GM18511 (cell line): Measurements from ENCODE around the gene ZNG1F.
"Not testable (repeated sequence)": the region's sequence is repeated elsewhere in the genome, so short reads cannot be mapped to it uniquely, and the experiment has no call there.

Experiments
- ATAC-seq: cut with Tn5 transposase; IDR thresholded peaks from one replicate; pipeline ENCODE4 v1.9.1; 2021; ENCODE audit warnings: mild to moderate bottlenecking, moderate library complexity; ENCODE audit not compliant: unreplicated experiment

The ZNG1F gene

GRCh38 chr9:41189217-41189616 is at the start of gene ZNG1F:
ZNG1F (minus strand) TSS chr9:41189317; CDS start chr9:41189258, 59 bp downstream.
- ATAC-seq = not testable (repeated sequence)

DNA sequence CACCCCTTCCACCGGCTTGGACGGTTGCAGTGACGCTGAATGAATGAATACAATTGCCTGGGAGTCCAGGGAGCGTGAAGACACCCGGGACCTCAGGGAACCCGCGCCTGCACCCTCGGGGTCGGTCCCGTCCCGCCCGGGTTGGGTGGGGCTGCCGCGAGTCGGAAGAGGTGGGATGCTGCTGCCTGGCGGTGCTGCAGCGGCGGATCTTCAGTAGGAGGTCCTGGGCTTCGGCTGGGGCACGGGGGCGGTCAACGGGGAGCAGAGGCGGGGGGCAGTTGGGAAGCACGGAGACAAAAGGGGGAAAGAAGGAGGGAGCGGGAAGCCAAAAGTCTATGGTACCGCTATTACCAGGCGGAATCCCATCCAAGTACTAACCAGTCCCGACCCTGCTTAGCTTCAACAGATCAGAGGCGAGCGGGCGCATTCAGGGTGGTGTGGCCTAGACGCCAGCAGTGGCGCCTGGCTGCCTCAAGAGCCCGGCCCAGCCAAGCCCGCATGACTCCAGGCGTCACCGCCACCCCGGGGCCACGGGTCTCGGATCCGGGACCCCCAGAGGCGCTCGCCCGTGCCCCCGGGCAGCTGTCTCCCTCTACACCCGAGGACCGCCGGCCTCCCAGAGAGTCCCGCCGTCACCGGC is 48.1 kb upstream of the ZNG1F start:
- not testable (repeated sequence) for ATAC-seq

DNA sequence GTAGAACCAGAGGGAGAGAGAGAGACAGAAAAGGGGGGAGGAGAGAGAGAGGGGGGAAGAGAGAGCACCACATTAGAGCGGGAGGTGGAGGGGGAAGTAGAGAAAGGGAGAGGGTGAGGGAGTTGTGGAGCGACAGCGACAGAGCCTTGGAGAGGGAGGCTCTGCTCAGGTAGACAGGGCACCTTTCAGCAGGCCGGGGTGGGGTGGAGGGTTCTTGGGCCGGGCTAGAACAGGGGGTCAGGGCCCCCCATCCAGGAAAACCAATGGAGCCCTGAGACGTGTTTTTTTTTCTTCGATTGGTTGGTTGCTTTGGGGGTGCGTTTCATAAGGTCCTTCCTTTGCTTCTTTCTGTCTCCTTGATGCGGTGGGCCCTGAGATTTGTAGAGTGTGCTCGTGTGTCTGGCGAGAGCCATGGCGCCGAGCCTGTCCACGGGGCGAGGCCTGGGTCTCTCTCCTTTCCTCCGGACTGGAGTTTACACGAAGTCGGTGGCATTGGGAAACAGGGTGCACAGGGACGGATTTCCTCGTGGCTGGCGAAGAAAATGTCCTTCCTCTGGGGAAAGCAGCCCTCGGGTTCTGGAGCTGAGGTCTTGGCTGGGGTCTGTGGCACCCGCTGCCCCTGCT is 47.5 kb upstream of the ZNG1F start:
- not testable (repeated sequence) for ATAC-seq

- ATAC-seq = peak; percentile 100
These were observed 46.0 kb upstream of the ZNG1F start for GRCh38 chr9:41234811-41235805.

DNA sequence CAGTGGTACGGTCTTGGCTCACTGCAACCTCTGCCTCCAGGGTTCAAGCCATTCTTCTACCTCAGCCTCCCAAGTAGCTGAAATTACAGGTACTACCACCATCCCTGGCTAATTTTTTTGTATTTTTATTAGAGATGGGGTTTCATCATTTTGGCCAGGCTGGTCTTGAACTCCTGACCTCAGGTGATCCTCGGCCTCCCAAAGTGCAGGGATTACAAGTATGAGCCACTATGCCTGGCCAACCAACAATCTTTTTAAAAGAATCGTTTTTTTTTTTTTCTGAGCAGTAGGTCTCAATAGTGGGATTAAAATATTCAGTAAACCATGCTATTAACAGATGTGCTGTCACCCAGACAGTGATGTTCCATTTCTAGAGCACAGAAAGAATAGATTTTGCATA is 45.1 kb upstream of the ZNG1F start:
- ATAC-seq = peak; percentile 16

GRCh38 chr9:41232326-41232725 is 43.2 kb upstream of the ZNG1F start:
- not testable (repeated sequence) for ATAC-seq

DNA sequence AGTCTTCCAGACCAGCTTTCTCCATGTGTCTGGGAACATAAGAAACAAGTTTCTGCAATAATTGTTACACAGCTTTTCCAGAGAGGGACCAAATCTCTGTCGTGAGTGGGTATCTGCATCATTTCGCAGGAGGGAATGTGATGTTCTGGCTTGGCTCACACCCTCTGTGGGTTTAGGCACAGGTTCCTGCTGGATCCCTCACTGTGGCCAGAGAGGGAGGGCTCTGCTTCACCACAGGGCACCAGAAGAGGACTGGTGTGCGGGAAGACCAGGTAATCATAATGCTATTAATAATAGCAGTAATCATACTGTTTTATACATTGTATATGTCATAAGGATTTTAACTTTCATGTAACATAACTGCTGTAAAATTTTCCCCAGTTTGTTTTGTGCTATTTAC is 41.3 kb upstream of the ZNG1F start:
- ATAC-seq = not testable (repeated sequence)

DNA sequence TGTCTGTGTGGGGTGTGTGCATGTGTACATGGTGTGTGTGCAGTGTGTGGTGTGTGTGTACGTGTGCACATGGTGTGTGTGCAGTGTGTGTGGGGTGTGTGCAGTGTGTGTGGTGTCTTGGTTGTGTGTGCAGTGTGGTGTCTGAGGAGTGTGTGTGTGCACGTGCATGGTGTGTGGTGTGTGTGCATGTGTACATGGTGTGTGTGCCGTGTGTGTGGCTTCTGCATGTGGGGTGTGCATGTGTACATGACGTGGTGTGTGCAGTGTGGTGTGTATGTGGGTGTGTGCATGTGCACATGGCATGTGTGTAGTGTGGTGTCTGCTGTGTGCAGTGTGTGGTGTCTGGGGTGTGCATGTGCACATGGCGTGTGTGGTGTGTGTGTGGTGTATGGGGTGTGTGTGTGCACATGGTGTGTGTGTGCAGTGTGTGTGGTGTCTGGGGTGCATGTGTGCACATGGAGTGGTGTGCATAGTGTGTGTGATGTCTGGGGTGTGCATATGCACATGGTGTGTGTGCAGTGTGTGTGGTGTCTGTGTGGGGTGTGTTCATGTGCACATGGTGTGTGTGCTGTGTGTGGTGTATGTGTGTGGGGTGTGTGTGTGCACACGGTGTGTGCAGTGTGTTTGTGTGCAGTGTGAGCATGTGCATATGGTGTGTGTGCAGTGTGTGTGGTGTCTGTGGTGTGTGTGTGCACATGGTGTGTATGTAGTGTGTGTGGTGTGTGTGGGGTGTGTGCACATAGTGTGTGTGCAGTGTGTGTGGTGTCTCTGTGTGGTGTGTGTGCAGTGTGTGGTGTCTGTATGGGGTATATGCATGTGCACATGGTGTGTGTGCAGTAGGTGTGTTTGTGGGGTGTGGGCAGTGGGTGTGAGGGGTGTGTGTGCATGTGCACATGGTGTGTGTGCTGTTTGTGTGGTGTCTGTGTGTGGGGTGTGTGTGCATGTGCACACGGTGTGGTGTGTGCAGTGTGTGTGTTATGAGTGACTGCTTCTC is 40.6 kb upstream of the ZNG1F start:
- ATAC-seq = no peak

DNA sequence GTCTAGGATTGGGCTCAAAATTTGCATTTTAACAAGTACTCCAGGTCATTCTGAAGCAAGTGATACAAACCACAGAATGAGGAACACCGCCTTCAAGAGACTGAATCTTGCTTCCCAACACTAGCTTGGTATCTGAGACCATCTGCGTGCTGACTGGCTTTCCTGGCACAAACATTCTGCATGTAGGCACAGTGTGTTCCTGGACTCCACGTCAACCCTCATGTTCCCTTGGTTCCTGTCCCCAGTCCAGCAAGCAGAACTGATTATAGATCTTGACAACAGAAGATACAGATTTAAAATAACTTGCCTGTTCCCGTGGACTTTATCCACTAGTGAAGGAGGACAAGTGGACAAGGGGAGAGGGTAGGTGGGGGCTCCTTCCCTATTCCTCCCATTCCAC is 30.7 kb upstream of the ZNG1F start:
- ATAC-seq = not testable (repeated sequence)

GRCh38 chr9:41188439-41188838 is 678 bp downstream of the ZNG1F start:
- not testable (repeated sequence) for ATAC-seq

GRCh38 chr9:41174994-41175393 is 14.1 kb downstream of the ZNG1F start:
- not testable (repeated sequence) for ATAC-seq

DNA sequence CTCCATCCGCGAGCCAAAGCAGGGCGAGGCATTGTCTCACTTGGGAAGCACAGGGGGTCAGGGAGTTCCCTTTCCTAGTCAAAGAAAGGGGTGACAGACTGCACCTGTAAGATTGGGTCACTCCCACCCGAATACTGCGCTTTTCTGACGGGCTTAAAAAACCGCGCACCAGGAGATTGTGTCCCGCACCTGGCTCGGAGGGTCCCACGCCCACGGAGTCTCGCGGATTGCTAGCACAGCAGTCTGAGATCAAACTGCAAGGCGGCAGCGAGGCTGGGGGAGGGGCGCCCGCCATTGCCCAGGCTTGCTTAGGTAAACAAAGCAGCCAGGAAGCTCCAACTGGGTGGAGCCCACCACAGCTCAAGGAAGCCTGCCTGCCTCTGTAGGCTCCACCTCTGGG is 39.0 kb downstream of the ZNG1F start:
- not testable (repeated sequence) for ATAC-seq

- ATAC-seq = not testable (repeated sequence)
These were observed 47.2 kb downstream of the ZNG1F start for GRCh38 chr9:41141878-41142277.

DNA sequence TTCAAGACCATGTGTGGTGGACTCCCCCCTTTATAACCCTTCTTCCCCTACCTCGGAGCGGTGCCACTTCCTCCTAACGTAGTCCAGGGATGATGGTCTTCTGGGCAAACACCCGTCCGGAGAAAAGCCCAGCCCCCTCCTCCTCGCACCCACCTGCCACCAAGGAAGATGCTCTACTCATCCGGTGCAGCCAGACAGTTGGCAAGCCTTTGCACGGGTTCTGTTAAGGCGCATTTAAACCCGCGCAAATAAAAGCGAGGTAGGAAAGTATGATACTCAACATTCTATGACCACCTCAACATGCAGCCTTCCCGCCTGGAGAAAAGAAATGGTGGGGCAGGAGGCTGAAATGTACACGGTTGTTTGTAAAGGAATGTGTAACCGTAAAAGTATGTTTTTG is 60.5 kb downstream of the ZNG1F start, which contains the start of gene FOXD4L6:
TSS of gene FOXD4L6 (minus strand) at position 101 of the 400 bp plus-strand sequence. CDS start 298 bp downstream, outside the sequence.
- not testable (repeated sequence) for ATAC-seq

- ATAC-seq = not testable (repeated sequence)
These were observed 62.2 kb downstream of the ZNG1F start for GRCh38 chr9:41126746-41127446.

- not testable (repeated sequence) for ATAC-seq
These were observed 63.2 kb downstream of the ZNG1F start for GRCh38 chr9:41125936-41126335.

GRCh38 chr9:41125109-41125658 is 63.9 kb downstream of the ZNG1F start:
- not testable (repeated sequence) for ATAC-seq

DNA sequence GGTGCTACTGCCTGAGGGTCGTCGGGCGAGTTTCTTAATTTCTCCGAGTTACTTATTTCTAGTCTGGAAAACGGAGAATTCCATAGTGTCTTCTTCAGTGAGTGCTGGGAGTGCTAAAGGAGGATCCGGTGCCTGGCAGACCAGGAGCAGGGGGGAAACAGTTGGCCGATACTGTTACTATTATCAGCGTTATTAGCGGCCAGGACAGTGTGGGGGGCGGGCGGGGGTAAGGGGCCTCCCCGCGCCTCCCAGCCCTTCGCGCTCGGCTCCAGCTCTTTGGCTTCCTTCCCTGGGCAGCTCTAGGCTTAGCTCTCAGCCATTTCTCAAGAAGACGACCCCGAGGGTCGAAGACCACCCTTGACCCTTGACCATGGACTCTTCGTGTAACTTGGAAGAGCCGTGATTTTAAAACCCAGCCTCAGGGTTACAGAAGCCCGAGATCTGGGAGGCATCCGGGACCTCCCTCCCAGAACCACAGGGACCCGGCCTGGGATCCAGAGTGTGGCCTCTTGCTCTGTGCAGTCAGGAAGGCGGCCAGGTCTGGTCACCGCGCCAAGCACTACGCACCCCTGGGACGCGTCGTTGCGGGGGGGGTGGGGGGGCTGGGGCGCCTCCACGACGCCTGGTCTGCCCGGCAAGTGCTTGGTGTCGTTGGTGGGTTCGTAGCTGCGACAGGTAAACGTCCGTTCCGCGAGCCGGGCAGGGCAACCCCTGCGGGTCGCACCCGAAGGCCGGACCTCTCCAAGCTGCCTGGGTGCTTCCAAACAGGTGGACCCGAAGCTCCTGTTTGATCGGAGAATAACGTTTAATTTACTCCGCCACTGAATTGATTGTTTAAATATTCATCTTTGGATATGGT is 64.6 kb downstream of the ZNG1F start:
- not testable (repeated sequence) for ATAC-seq
